ENCODE measurements around the gene ZBTB8OS.

- TF ChIP-seq CTCF (IDR thresholded peaks at IDR 0.05; ENCODE audit: poor library complexity, severe bottlenecking), result no peak
- TF ChIP-seq POLR2AphosphoS5 (IDR thresholded peaks at IDR 0.05), result no peak
- TF ChIP-seq TAF1 (IDR thresholded peaks at IDR 0.05; ENCODE audit: low read depth), result no peak
- TF ChIP-seq RAD21 (conservative IDR thresholded peaks at IDR 0.05), result no peak
- TF ChIP-seq EP300 (conservative IDR thresholded peaks at IDR 0.05; ENCODE audit: poor library complexity, severe bottlenecking), result no peak
- TF ChIP-seq, protein P1, sequence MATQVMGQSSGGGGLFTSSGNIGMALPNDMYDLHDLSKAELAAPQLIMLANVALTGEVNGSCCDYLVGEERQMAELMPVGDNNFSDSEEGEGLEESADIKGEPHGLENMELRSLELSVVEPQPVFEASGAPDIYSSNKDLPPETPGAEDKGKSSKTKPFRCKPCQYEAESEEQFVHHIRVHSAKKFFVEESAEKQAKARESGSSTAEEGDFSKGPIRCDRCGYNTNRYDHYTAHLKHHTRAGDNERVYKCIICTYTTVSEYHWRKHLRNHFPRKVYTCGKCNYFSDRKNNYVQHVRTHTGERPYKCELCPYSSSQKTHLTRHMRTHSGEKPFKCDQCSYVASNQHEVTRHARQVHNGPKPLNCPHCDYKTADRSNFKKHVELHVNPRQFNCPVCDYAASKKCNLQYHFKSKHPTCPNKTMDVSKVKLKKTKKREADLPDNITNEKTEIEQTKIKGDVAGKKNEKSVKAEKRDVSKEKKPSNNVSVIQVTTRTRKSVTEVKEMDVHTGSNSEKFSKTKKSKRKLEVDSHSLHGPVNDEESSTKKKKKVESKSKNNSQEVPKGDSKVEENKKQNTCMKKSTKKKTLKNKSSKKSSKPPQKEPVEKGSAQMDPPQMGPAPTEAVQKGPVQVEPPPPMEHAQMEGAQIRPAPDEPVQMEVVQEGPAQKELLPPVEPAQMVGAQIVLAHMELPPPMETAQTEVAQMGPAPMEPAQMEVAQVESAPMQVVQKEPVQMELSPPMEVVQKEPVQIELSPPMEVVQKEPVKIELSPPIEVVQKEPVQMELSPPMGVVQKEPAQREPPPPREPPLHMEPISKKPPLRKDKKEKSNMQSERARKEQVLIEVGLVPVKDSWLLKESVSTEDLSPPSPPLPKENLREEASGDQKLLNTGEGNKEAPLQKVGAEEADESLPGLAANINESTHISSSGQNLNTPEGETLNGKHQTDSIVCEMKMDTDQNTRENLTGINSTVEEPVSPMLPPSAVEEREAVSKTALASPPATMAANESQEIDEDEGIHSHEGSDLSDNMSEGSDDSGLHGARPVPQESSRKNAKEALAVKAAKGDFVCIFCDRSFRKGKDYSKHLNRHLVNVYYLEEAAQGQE (IDR thresholded peaks at IDR 0.05; ENCODE audit: borderline replicate concordance), result no peak
- TF ChIP-seq MXI1 (conservative IDR thresholded peaks at IDR 0.05; ENCODE audit: poor library complexity, severe bottlenecking), result no peak
- TF ChIP-seq EZH2 (IDR thresholded peaks at IDR 0.05; ENCODE audit: borderline replicate concordance, insufficient read depth, low read length, poor library complexity, severe bottlenecking), result no peak
These were observed 38.0 kb downstream of the ZBTB8OS start for GRCh38 chr1:32612189-32612881.

Measured in neural cell (in vitro differentiated cells).